GM19043 (cell line): ENCODE data around the gene SCAF4.
"Not testable (repeated sequence)": the region's sequence is repeated elsewhere in the genome, so short reads cannot be mapped to it uniquely, and the experiment has no call there.

Experiments
- ATAC-seq: cut with Tn5 transposase; IDR thresholded peaks from one replicate; pipeline ENCODE4 v1.9.1; 2021; ENCODE audit warnings: low read depth; ENCODE audit not compliant: unreplicated experiment

The SCAF4 gene

GRCh38 chr21:31737586-31738397 is 5.9 kb upstream of the SCAF4 start:
- not testable (repeated sequence) for ATAC-seq

GRCh38 chr21:31735511-31735992 is 3.6 kb upstream of the SCAF4 start:
- ATAC-seq = no peak

DNA sequence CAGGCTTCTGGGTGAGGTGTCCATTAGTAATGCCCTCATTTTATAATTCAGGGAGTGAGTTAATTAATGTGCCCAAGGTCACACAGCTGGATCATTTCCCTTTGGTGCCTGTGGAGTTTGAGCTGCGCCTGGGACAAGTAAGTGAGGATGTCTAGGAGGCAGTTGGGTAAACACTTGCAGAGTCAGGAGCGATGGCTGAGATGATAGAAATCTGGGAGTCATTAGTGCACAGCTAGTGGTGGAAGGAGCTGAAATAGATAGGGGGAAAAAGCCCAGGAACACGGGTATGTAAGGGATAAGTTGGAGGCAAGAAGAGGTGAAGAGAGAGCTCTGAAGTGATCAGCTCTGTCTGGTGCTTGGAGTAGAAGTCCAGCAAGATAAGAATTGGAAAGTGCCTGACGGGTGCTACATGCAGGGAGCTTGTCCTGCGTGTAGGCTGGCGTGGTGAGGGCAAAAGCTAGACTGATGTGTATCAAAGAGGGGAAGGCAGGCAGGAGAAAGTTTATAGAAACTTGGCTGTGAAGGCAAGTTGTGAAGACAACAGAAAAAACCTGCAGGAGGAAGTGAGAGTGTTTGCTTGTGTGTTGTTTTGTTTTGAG is 1.7 kb upstream of the SCAF4 start:
- no peak for ATAC-seq

- no peak for ATAC-seq
Observed at GRCh38 chr21:31732597-31733550, 956 bp upstream of the SCAF4 start.

DNA sequence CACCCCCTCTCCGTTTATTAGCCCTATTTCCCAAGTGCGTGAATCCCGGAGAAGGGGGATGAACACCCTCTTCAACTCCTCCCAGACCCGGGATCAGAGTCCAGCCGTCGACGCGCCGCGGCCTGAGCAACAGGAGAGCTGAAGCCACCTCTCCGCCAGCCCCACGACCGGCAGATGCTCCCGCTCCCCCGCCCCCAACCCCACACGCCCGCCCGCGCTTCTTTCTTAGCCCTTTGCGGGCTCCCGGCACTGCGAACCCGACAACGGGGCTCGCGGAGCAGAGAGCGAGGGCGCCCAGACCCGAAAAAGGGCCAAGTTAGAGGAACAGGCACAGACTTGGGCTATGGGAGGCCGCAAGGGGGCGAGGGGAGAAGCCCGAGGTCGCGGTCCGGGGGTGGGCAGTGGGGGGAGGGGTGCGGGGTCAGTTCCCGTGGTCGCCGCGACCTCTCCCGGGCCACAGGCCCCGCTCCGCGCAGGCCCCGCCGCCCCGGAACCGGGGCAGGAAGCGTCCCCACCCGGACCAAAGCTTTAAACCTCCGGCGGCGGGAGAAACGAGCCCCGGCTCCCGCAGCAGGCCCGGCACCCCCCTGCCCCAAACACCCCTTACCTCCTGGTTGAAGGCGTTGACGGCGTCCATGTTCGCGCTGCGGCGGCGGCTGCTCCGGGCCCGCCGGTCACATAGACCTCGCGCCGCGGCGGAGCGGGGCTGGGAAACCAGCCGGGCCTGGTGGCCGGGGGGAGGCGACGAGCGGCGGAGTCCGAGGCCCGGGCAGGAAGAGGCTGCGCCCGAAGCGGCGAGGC is 662 bp downstream of the SCAF4 start:
- peak; percentile 8 for ATAC-seq

GRCh38 chr21:31730712-31731055 is 1.2 kb downstream of the SCAF4 start:
- no peak for ATAC-seq

DNA sequence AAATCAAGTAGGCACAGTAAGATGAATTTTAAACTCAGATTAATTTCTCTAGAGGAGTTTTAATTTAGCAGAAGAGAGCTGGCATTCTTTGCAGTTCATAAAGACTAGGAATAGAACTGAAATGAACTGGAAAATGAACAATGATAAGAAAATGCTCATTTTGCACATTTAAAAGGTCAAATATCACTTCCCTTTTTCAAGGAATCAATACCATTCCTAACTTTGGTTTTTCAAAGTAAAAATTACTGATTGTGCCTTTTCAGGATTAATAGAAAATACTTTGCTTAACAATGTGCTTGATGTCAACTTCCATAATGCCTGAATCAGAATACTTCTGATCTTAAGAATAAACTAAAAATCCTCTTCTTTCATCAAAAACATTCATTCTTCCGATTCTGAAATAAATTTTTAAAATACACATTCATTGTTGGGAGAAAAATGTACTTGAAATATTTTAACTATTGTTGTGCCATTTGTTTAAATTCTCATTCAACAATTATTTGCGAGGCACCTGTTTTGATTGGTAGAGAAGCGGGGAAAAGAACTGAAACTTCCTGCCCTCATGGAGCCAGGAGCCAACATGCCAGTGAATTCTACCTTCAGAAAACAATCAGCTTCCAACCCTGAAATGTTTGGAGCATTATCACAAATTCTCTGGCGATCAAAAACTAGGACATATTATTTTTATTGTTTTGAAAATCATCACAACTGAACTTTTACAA is 2.1 kb downstream of the SCAF4 start:
- no peak for ATAC-seq

DNA sequence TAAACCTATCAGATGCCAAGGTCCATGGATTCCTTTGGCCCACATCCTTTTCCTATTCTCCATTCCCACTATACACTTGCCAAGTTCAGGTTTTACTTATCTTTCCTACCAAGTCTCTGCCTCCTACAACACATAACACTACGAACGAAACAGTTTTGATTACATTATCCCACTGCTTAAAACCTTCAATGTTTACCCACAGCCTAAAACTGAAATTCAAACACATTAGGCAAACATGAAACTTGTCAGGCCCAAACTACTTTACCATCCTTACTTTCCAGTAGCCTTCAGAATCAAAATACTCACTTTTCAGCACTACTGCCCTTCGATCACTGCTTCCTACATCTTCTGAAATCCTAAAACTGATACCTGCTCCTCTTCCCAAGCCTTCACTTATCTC is 3.0 kb downstream of the SCAF4 start:
- no peak for ATAC-seq

- ATAC-seq = no peak
Observed at GRCh38 chr21:31728191-31728590, 3.7 kb downstream of the SCAF4 start.

DNA sequence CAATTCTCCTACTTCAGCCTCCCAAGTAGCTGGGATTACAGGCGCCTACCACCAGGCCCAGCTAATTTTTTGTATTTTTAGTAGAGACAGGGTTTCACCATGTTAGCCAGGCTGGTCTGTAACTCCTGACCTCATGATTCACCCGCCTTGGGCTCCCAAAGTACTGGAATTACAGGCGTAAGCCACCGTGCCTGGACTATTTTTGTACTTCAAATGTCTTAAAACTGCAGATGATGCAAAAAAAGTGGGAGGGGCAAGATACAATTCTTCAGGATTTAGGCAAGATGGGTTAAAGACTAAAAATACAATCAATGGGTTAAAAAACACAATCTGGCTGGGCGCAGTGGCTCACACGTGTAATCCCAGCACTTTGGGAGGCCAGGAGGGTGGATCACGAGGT is 4.7 kb downstream of the SCAF4 start:
- ATAC-seq = no peak

- ATAC-seq = no peak
Observed at GRCh38 chr21:31726407-31726806, 5.5 kb downstream of the SCAF4 start.

DNA sequence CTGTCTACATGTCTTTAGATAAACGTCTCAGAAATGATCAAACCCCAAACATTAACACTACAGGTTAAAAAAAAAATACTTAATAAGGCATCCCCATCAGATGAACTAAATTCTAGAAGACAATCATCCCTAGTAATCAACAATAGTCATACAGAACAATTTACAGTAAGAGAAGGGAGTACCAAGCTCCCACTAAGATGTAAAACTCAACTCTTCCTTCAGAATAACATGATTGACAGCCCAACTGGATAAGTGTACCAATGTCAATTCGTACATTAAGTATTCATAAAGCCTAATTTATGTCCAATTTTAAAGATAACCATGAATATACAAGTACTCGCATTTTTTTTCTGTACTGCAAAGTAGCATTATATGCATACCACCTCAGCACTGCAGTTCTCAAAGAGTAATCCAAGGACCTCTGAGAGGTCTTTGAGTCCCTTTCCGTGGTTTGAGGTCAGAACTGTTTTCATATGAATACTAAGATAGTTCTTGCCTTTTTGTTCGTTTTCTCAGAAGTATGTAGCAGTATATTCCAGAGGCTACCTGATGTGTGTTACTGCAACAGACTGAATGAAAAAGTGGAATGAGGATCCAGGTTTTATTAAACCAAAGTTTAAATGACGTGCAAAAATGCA is 6.6 kb downstream of the SCAF4 start:
- ATAC-seq = no peak

DNA sequence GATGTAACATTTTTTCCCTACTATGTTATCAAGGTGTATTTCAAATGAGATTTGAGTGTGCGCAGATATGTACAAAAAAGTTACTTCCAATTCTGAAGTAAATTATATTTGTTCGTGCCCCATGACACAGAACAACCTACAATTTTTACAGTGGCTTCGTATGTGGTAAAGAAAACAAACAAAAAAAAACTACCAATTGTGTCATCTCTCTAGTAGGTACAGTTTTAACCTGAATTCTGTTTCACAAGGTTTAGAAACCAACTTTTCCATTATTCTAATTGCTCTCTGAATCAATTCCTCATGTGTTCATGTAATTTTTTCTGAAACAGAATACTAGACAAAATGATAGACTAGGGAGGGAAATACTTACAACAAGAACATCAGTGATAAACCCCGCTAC is 7.4 kb downstream of the SCAF4 start:
- no peak for ATAC-seq

DNA sequence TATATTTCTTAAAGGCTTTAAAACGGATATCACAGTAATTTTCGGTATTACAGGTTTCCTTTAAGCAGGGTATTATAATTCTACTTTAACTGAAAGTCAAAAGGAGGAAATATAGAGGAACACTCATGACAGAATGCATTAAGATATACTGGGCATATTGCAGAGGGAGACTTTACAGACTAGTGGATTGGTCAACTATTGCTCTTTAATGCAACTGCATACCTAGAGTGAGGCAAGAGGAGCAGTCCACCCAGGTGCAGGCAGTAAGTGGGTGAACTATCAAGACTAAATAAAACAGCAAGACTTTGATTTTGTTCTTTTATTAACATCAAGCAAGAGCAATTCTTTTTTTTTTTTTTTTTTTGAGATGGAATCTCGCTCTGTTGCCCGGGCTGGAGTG is 10.5 kb downstream of the SCAF4 start:
- ATAC-seq = no peak

DNA sequence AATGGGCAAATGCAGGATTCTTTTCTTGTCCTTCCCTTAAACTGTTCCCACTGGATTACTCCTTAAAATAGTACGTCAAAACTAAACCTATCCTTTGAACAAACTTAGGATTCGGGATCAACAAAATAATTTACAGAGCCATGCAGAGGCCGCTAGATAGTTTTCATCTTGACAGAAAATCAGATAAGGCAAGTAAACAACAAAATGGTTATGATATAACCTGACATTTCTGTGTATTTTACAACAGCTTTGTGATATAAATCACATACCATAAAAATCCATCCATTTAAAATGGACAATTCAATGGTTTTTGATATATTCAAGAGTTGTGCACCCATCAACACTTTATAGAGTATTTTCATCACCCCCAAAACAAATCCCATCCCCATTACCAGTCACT is 11.2 kb downstream of the SCAF4 start:
- no peak for ATAC-seq

DNA sequence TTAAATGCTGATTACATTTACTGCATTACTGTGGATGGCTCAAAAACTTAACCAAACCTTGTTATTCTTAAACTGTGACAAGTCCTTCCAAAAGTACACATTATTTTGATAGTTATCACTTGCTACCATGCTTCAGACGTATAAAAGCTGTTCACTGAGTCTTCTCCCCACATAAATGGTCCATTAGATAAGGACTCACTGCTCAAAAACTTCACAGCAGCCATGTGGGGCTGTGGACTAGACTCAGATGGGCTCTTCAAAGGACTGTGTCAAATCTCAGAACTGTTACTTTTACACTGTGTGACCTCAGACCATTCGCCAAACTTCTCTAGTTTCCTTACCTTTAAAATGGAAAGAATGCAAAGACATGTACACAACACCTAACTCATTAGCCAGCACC is 11.6 kb downstream of the SCAF4 start:
- no peak for ATAC-seq

GRCh38 chr21:31716106-31716505 is 15.8 kb downstream of the SCAF4 start:
- ATAC-seq = no peak

DNA sequence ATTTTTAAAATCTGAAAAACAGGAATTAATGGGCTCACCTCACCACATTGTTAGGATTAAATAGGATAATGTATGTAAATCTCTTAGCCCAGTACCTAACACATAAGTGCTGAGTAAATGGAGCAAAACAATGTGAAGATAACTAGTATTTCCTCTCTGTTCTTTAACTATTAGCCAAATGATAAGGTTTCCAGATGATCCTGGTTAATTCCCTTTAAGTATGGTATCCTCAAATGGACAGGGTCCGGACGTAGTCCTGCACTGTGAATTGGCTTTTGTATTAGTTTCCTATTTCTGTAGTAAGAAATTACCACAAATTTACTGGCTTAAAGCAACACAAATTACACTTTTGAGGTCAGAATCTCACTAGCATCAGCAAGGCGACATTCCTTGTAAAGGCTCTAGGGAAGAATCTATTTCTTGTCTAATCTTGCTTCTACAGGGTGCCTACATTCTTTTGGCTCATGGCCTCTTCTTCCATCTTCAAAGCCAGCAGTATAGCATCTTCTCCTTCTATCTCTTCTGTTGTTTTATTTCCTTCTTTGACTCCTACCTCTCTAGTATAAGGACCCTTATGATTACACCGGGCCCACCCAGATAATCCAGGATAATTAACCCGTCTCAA is 17.1 kb downstream of the SCAF4 start:
- ATAC-seq = no peak
